Transverse colon (tissue), 4 donors: ENCODE data around the gene ARPC1B.

Experiments used
- CTCF ChIP-seq, 5 experiments: fragments of 200-600 bp in 3 of 5; fragments of 450-650 bp in 2 of 5; sonication (generic) in 3 of 5; IDR thresholded peaks; 1 replicate in 2 of 5; 2 replicates in 3 of 5; pipeline ENCODE4 v1.5.1; 2016 to 2017; ENCODE audit warnings: antibody characterized with exemption in 5 of 5, inconsistent platforms in 3 of 5, mild to moderate bottlenecking in 2 of 5, moderate library complexity in 1 of 5
- POLR2A ChIP-seq: fragments of 450-650 bp; IDR thresholded peaks from one replicate; pipeline ENCODE4 v1.6.1; 2016; ENCODE audit warnings: antibody characterized with exemption, mild to moderate bottlenecking, moderate library complexity
- POLR2AphosphoS5 ChIP-seq, 3 donors: sonication (generic); formaldehyde crosslinking; IDR thresholded peaks; one replicate each; pipeline ENCODE4 v1.6.1; 2016; ENCODE audit warnings: antibody characterized with exemption in 3 of 3

- TF ChIP-seq CTCF (IDR thresholded peaks at IDR 0.05) (no peak), POLR2A (no peak), POLR2AphosphoS5 (IDR thresholded peaks at IDR 0.05) (no peak)
Observed at GRCh38 chr7:99437946-99438572, 63.5 kb downstream of the ARPC1B start.
